Measurements from ENCODE around the gene CPEB1.

DNA sequence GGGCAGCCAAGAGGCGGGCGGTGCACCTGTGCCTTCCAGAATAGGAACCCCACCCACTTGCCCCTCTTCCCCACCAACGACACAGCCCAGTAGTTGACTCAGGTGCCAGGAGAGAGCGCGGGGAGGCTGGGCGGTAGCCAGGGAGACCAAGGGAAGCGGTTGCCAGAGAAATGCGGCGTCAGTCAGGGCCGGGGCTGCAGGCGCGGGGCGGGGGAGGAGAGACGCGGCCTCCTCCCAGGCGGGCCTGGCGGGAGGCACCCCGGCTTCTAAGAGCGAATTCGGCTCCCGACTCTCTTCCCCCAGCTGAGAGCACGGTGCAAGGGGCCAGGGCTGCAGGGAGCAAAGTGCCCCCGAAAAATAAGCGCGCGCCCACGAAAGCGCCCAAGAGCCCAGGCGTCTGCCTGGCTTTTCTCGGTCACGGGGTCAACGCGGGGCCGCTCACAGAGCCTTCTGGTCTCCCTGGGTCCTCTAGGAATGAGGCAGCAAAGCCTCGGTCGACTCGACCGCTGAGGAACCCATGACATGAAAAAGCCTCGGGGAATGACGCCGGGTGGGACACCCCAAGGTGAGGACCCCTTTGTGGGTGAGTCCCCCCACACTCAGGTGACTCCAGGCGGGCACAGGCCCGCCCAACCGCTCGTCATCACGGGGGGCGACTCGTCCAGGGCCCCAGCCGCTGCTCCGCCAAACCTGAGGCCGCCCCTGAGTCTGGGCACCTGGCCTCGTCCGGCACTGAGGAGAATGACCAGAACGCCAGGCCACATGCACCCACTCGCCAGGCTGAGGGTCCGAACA lies 716 bp downstream of the CPEB1 start:
- TF ChIP-seq, protein P1, sequence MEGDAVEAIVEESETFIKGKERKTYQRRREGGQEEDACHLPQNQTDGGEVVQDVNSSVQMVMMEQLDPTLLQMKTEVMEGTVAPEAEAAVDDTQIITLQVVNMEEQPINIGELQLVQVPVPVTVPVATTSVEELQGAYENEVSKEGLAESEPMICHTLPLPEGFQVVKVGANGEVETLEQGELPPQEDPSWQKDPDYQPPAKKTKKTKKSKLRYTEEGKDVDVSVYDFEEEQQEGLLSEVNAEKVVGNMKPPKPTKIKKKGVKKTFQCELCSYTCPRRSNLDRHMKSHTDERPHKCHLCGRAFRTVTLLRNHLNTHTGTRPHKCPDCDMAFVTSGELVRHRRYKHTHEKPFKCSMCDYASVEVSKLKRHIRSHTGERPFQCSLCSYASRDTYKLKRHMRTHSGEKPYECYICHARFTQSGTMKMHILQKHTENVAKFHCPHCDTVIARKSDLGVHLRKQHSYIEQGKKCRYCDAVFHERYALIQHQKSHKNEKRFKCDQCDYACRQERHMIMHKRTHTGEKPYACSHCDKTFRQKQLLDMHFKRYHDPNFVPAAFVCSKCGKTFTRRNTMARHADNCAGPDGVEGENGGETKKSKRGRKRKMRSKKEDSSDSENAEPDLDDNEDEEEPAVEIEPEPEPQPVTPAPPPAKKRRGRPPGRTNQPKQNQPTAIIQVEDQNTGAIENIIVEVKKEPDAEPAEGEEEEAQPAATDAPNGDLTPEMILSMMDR (IDR thresholded peaks at IDR 0.05): no peak
- no peak for TF ChIP-seq POLR2A (IDR thresholded peaks at IDR 0.05)

All from thyroid gland (tissue), 4 donors.